ENCODE measurements around the gene DCP2.

The DCP2 gene

DNA sequence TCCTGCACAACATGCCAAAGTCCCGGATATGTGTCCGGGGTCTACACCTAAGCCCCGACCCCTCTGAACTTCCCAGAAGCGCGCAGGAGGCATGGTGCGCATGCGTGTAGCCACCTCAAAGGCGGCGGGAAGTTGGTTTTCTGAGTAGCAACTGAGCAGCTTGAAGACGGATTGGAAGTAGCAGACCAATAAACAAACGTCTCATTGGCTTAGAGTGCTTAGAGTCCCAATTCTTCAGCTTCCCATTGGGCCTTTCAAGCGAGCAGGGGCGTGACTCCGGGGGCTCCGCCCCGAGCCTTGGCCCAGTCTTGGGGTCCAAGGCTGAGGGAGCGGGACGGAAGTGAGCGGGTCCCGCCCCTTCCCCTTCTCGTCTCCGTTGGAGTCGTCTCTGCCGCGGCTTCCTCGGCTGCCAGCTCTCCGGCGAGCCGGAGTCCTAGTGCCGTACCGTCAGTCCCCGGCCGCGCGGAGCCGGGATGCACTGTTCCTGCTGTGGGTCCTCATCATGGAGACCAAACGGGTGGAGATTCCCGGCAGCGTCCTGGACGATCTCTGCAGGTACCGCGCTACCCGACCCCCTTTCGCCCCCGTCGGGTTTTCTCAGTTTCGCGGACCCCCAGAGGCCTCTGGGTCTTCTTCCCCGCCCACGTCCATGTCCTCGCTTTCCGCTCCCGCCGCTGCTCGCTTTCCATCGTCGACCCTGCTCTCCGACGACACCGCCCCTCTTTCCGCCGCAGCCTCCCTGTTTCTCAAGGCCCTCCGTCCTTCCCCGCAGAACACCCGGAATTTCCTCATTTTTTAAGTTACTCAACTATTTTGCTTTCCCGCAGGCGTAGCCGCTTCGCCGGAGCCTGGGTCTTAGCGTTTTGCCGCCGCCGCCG, at the start of gene DCP2:
DCP2 (plus strand) TSS at position 367 of the 878 bp plus-strand sequence; CDS start at position 503, 136 bp downstream.
- Mint-ChIP-seq H3K27me3 (no peaks in the 10 kb centered on the region), H3K4me1 (peaks cover 40% of the 10 kb centered on the region), H3K9me3 (no peaks in the 10 kb centered on the region), H3K4me3 (peak within 1 kb of the TSS; percentile 94 to 95), H3K27ac (peak within 1 kb of the TSS; percentile 94)
- ATAC-seq, result peak; percentile 98
- DNase-seq, result peak; percentile 94 to 98

- Mint-ChIP-seq H3K4me1 (peaks cover 48% of the 10 kb centered on the region), H3K9me3 (peaks cover 4 to 9% of the 10 kb centered on the region in 2 donors), H3K27ac (peak overlapping the region; percentile 65 to 85), H3K4me3 (peak overlapping the region; percentile 64 to 69), H3K27me3 (no peaks in the 10 kb centered on the region)
- peak; percentile 87 for ATAC-seq
- DNase-seq, result peak in 1 of 2 donors; percentile 14
Observed at GRCh38 chr5:112929336-112930081, 47.1 kb upstream of the DCP2 start.

- Mint-ChIP-seq H3K4me1 (peaks cover 48% of the 10 kb centered on the region), H3K27me3 (no peaks in the 10 kb centered on the region), H3K9me3 (peaks cover 4 to 10% of the 10 kb centered on the region in 2 donors), H3K27ac (no peak overlapping the region), H3K4me3 (peak overlapping the region; percentile 14 to 69)
- DNase-seq, result no peak
- peak; percentile 51 for ATAC-seq
Observed at GRCh38 chr5:112930082-112930344, 46.6 kb upstream of the DCP2 start.

DNA sequence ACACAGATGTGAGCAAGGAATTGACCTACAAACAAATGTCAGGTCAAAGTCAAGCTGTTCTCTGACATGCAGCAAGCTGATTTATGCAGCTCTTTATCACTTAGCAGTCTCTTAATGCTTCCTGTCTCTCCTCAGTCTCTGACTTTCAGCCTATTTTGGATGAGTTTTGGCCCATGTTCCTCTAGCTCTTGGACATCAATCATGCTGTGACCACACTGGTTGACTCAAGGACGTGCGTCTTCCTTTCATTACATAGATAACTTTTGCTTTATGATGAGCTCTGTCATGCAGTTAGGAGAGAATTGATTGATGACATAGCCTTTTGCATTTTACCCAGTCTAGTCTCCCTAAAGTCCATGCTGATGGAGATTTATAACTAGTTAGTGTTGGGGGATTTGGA, 45.1 kb upstream of the DCP2 start:
- ATAC-seq, result no peak
- no peak for DNase-seq
- Mint-ChIP-seq H3K27me3 (no peaks in the 10 kb centered on the region), H3K4me1 (peaks cover 48% of the 10 kb centered on the region), H3K4me3 (no peak overlapping the region), H3K27ac (no peak overlapping the region), H3K9me3 (peaks cover 4 to 10% of the 10 kb centered on the region in 2 donors)

DNA sequence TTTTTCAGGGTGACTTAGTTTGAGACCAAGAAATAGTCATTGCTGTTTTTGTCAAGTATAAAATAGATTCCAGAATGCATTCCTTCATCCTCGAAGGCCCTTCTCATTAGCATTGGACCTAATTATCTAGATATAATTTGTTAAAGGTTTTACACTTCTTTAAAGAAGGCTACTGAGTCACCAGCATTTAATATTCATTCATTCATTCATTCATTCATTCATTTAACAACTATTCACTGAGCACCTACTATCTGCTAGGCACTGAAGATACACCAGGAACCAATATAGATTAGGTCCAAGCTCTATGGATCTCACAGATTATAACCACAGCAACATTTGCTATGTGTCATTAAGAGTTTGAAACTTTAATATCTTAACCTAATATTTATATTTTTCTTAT, 43.5 kb upstream of the DCP2 start:
- ATAC-seq (no peak), DNase-seq (no peak)
- Mint-ChIP-seq H3K4me1 (peaks cover 41% of the 10 kb centered on the region), H3K27ac (no peak overlapping the region), H3K4me3 (no peak overlapping the region), H3K9me3 (peaks cover 4 to 10% of the 10 kb centered on the region in 2 donors), H3K27me3 (no peaks in the 10 kb centered on the region)

DNA sequence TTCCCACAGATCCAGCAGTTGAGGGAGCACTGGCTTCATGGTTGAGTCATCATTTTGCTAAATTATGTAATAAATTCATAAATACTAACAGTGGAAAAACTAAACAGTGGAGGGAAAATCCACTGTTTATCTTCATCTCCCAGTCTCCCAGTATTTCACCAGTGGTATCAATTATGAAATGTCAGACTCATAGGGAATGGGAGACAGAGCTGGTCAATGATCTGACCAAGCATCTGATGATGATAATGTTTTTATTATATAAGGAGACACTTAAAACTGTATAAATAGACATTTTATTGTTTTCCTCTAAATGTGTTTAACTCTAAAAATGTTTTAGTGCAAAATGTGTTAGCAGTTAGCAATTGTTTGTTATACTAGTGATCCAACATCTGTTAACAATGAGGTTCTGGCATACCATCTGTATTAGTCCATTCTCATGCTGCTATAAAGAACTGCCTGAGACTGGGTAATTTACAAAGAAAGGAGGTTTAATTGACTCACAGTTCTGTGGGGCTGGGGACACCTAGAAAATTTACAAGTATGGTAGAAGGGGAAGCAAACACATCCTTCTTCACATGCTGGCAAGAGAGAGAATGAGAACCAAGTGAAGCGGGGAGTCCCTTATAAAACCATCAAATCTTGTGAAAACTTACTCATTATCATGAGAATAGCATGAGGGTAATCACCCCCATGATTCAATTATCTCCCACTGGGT, 42.8 kb upstream of the DCP2 start:
- H3K27me3 Mint-ChIP-seq, result no peaks in the 10 kb centered on the region
- peak; percentile 14 for ATAC-seq
- peaks cover 4 to 10% of the 10 kb centered on the region in 2 donors for H3K9me3 Mint-ChIP-seq
- no peak overlapping the region for H3K4me3 Mint-ChIP-seq
- no peak overlapping the region for H3K27ac Mint-ChIP-seq
- H3K4me1 Mint-ChIP-seq, result peaks cover 34% of the 10 kb centered on the region
- no peak for DNase-seq

DNA sequence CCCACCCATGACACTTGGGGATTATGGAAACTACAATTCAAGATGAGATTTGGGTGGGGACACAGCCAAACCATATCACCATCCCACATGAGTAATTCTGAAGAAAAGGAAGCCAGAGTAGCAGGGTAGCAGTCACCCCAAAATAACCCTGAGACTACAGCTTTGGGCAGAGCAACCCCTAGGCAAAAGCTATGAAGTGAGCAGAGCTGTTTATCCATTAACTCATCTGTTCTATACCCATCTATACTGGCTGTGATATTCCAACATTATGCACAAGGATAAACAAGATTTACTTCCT, 42.3 kb upstream of the DCP2 start:
- ATAC-seq, result no peak
- Mint-ChIP-seq H3K9me3 (peaks cover 4 to 10% of the 10 kb centered on the region in 2 donors), H3K27ac (no peak overlapping the region), H3K27me3 (no peaks in the 10 kb centered on the region), H3K4me3 (no peak overlapping the region), H3K4me1 (peaks cover 29% of the 10 kb centered on the region)
- no peak for DNase-seq

DNA sequence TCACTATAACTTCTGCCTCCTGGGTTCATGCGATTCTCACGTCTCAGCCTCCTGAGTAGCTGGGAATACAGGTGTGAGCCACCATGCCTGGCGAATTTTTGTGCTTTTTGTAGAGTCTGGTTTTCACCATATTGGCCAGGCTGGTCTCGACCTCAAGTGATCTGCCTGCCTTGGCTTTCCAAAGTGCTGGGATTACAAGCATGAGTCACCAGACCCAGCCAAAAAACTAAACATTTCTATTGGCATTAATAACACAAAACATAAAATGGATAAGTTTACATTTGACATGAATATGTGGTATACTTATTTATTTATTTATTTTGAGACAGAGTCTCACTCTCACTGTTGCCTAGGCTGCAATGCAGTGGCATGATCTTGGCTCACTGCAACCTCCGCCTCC, 40.9 kb upstream of the DCP2 start:
- Mint-ChIP-seq H3K9me3 (peaks cover 4 to 10% of the 10 kb centered on the region in 2 donors), H3K27ac (no peak overlapping the region), H3K27me3 (no peaks in the 10 kb centered on the region), H3K4me1 (peaks cover 15% of the 10 kb centered on the region), H3K4me3 (no peak overlapping the region)
- ATAC-seq, result no peak
- no peak for DNase-seq

GRCh38 chr5:112938286-112938685, 38.3 kb upstream of the DCP2 start:
- Mint-ChIP-seq H3K4me1 (peaks cover 6% of the 10 kb centered on the region), H3K4me3 (no peak overlapping the region), H3K9me3 (peaks cover 4 to 10% of the 10 kb centered on the region in 2 donors), H3K27ac (no peak overlapping the region), H3K27me3 (no peaks in the 10 kb centered on the region)
- no peak for ATAC-seq
- DNase-seq, result no peak

DNA sequence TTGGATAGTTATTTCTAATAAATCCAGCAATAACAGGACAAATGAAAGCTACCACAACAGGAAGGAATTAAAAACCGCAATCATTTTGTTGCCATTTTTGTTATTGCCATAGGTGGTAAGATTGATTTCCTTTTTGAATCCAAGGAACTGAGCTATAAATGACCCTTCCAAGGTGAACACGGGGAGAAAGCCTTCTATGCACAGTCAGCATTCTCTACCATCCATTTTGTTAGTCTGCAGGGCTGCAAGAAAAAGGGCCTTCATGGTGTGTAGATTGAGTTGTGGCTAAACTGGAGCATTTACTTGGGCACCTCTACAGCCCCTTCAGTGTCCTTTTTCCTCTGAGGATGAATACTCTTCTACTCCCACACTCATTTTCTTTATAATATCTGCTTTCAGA, 35.9 kb upstream of the DCP2 start:
- no peaks in the 10 kb centered on the region for H3K9me3 Mint-ChIP-seq

DNA sequence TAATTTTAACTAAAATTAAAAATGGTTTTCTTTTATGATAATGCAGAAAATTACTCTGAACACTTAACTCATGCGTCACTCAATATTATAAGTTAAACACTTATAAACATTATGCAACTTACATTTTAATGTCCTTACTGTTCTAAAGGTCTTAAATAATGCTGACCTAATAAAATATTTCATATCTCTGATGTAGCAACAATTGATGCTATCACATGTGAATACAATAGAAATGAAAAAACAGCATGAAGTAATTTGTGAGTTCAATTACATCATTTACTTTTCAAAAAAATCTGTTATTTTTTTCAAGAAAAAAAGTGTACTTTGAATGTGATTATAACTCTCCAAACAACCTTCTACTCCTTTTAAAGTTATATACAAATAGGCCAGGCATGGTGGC, 28.1 kb upstream of the DCP2 start:
- ATAC-seq, result no peak
- Mint-ChIP-seq H3K4me3 (no peak overlapping the region), H3K27me3 (no peaks in the 10 kb centered on the region), H3K27ac (no peak overlapping the region), H3K4me1 (no peaks in the 10 kb centered on the region), H3K9me3 (no peaks in the 10 kb centered on the region)
- DNase-seq, result no peak

More for the DNA sequence above, 35.9 kb upstream of the DCP2 start:
- H3K4me3 Mint-ChIP-seq, result no peak overlapping the region
- ATAC-seq (no peak), DNase-seq (no peak)
- H3K27me3 Mint-ChIP-seq, result no peaks in the 10 kb centered on the region
- no peaks in the 10 kb centered on the region for H3K4me1 Mint-ChIP-seq
- H3K27ac Mint-ChIP-seq, result no peak overlapping the region

- peak in 1 of 2 donors; percentile 54 for DNase-seq
- peak; percentile 81 for ATAC-seq
- H3K9me3 Mint-ChIP-seq, result no peaks in the 10 kb centered on the region
- peak overlapping the region in 1 of 2 donors; percentile 97 for H3K27ac Mint-ChIP-seq
- no peaks in the 10 kb centered on the region for H3K4me1 Mint-ChIP-seq
- H3K27me3 Mint-ChIP-seq, result no peaks in the 10 kb centered on the region
- no peak overlapping the region for H3K4me3 Mint-ChIP-seq
Observed at GRCh38 chr5:112951124-112951702, 25.4 kb upstream of the DCP2 start.

DNA sequence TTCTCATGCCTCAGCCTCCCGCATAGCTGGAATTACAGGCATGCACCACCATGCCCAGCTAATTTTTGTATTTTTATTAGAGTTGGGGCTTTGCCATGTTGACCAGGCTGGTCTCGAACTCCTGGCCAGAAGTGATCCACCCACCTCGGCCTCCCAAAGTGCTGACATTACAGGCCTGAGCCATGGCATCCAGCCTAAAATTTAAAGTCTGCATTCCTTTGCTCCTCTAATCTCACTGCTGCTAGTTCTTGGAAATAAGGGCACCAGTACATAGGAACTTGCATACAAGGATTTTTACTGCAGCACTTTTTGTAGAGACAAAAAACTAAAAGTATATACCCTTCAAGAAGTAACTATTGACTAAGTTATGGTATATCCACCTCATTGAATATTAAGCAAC, 20.0 kb upstream of the DCP2 start:
- Mint-ChIP-seq H3K27ac (no peak overlapping the region), H3K9me3 (no peaks in the 10 kb centered on the region), H3K4me1 (peaks cover 19% of the 10 kb centered on the region), H3K27me3 (no peaks in the 10 kb centered on the region), H3K4me3 (no peak overlapping the region)
- no peak for DNase-seq
- no peak for ATAC-seq

GRCh38 chr5:112957036-112957808, 19.4 kb upstream of the DCP2 start:
- H3K27me3 Mint-ChIP-seq, result no peaks in the 10 kb centered on the region
- DNase-seq, result no peak
- H3K9me3 Mint-ChIP-seq, result no peaks in the 10 kb centered on the region
- no peak overlapping the region for H3K27ac Mint-ChIP-seq
- ATAC-seq, result no peak
- no peak overlapping the region for H3K4me3 Mint-ChIP-seq
- peaks cover 19% of the 10 kb centered on the region for H3K4me1 Mint-ChIP-seq
